Pancreas (tissue), 10 donors: ENCODE results near the gene KRT32. TPM values are rescaled to one million over a fixed set of nuclear protein-coding genes. Genes with fewer than 3 reads are reported as not detected.

ENCODE experiments used
- ATAC-seq, 4 donors: fragments of 200-7000 bp; cut with Tn5 transposase; one replicate each; pipeline versions ENCODE4 v1.8.0 to v1.9.1; 2020; ENCODE audit warnings: mild to moderate bottlenecking in 4 of 4, moderate library complexity in 4 of 4
- DNase-seq, 6 donors: peaks; one replicate each; pipeline ENCODE4 v3.0.0-alpha.2; 2020
- FAIRE-seq: peaks from 2 replicates; lab custom pipeline; 2012; peaks lifted over from hg19 to GRCh38; lab: Jason Lieb, UNC
- H3K27ac ChIP-seq, 4 donors: fragments of 200-600 bp; sonication (generic); 1 replicate in 3 of 4; 2 replicates in 1 of 4; pipeline versions ENCODE4 v1.5.0 to v1.8.0; 2020
- H3K27me3 ChIP-seq, 4 donors: fragments of 200-600 bp; one replicate each; pipeline ENCODE4 v1.8.0; 2021
- H3K36me3 ChIP-seq, 3 donors: fragments of 200-600 bp; sonication (generic) in 1 of 3; one replicate each; pipeline versions ENCODE4 v1.5.0 to v1.8.0; 2020 to 2021
- H3K4me1 ChIP-seq, 3 donors: fragments of 200-600 bp; one replicate each; pipeline ENCODE4 v1.8.0; 2021
- H3K4me3 ChIP-seq, 4 donors: fragments of 200-600 bp; sonication (generic) in 2 of 4; one replicate each; pipeline versions ENCODE4 v1.5.0 to v1.8.0; 2020 to 2021
- H3K9me3 ChIP-seq, 4 donors: fragments of 200-600 bp; one replicate each; pipeline ENCODE4 v1.8.0; 2021
- WGBS, 2 donors: extraction: QIAGEN DNeasy Blood & Tissue Kit; methylation state at CpG; one replicate each; pipeline ENCODE4 v1.1.7; 2013; 5-methylcytosine and 5-hydroxymethylcytosine counted together
- intact Hi-C, 3 donors: fragments of 100-400 bp; cut with DNase I; formaldehyde crosslinking; loops; one replicate each; pipeline versions ENCODE4 v1.11.1 to v1.14.2; 2022
- polyA plus RNA-seq, 2 donors: library from polyadenylated mRNA; stranded (reverse); fragments of 200-250 nt; gene quantifications; one replicate each; pipeline ENCODE4 v1.2.3, GENCODE V29; 2013
- total RNA-seq, 6 donors: library from RNA; stranded (reverse); fragmentation: NEBNext Ultra II Directional in 4 of 6; extraction: Animal tissue kit (Norgen Biotek cat#: 25700) in 4 of 6; gene quantifications; one replicate each; pipeline versions ENCODE4 v1.2.1 to v1.2.4, GENCODE V29; 2021 to 2023
- TF ChIP-seq, protein P1 (sequence below), 4 donors: fragments of 200-600 bp; sonication (generic) in 3 of 4; IDR thresholded peaks; one replicate each; pipeline versions ENCODE4 v1.5.0 to v1.8.0; 2021; ENCODE audit warnings: antibody characterized with exemption in 4 of 4
- donor health status: healthy with polysubstance abuse.
- donor health status: DM: no; HTN: no; CAD: no; lungs with moderate emphysema.
- donor health status: DM: no; HTN: no; CAD: no.
- donor health status: control.
- donor health status: control.
- donor health status: Bipolar disorder and iron deficiency.
- donor health status: DM: yes; HTN: yes; CAD: no.
- donor health status: DM: no; HTN: no; CAD: no.
- donor health status: DM: no; HTN: no; CAD: no.
- donor health status: DM: yes; HTN: yes; CAD: no.

KRT32 gene
- total and polyA plus RNA-seq, 8 donors: 0.05 TPM; not detected in 7

DNA sequence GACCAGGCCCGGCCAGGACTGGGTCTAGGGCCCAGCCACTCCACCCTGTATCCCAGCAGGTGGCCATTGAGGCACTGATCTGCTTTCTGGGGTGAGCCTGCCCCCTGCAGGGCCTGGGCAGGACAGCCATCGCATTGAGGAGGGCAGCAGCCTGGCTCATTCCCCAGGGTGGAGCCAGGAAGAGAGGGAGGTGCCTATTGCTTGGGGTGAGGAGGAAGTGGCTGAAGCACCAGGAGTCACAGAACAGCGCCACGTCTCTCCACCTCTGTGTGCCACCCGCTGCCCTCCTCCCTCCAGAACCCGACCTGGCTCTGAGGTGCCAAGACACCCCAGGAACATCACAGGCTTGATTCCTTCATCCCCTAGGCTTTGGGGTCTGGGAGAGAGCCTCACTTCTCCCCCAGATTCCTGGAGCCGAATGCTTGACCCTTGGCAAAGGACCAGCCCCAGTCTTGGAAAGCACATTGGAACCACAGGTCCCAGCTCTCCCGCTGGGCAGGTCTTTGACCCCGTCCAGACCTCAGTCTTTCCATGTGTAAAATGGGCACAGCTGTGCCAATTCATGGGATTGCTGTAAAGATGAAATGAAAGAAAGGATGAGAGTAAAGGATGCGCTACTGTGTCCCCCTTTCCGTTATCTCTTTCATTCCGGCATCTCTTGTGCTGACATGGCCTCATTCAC lies 29.8 kb upstream of the KRT32 start:
- ATAC-seq (peak; percentile 85 to 97 (median 93)), FAIRE-seq (no peak), DNase-seq (peak; percentile 60 to 80 (median 64))
- no peaks in the 10 kb centered on the region for H3K36me3 ChIP-seq
- 46 to 52% methylated on average over 12 of the region's 12 CpGs for WGBS, 2 donors
- intact Hi-C loops: no loop called here
- no peaks in the 10 kb centered on the region for H3K4me1 ChIP-seq
- H3K4me3 ChIP-seq: no peak overlapping the region
- TF ChIP-seq, protein P1, sequence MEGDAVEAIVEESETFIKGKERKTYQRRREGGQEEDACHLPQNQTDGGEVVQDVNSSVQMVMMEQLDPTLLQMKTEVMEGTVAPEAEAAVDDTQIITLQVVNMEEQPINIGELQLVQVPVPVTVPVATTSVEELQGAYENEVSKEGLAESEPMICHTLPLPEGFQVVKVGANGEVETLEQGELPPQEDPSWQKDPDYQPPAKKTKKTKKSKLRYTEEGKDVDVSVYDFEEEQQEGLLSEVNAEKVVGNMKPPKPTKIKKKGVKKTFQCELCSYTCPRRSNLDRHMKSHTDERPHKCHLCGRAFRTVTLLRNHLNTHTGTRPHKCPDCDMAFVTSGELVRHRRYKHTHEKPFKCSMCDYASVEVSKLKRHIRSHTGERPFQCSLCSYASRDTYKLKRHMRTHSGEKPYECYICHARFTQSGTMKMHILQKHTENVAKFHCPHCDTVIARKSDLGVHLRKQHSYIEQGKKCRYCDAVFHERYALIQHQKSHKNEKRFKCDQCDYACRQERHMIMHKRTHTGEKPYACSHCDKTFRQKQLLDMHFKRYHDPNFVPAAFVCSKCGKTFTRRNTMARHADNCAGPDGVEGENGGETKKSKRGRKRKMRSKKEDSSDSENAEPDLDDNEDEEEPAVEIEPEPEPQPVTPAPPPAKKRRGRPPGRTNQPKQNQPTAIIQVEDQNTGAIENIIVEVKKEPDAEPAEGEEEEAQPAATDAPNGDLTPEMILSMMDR (IDR thresholded peaks at IDR 0.05): peak; percentile 29 to 43 (median 36)
- H3K27me3 ChIP-seq: no peaks in the 10 kb centered on the region
- peak overlapping the region in 1 of 4 donors; percentile 48 for H3K27ac ChIP-seq
- no peaks in the 10 kb centered on the region for H3K9me3 ChIP-seq

DNA sequence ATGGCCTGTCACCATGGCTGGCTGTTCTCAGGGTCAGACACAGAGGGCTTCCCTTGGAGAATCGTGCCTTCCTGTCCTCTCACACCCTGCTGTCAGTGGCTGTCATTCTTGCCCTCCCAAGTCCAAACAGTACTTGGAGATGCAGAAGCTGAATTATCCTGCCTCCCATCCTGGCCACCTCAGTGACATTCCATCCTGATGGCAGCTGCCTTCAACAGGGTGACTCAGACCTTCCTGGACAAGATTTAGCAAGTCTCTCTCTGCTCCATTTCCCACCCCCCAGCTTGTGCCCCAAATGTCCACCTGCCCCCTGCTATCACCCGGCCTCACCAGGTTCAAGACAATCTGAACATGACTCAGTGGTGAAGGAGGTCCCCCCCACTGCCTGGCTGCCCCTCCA lies 27.3 kb upstream of the KRT32 start:
- 57 to 69% methylated on average over 2 of the region's 2 CpGs for WGBS, 2 donors
- DNase-seq (no peak), FAIRE-seq (no peak), ATAC-seq (no peak)
- TF ChIP-seq, protein P1 (IDR thresholded peaks at IDR 0.05): no peak
- intact Hi-C loops: no loop called here
- no peaks in the 10 kb centered on the region for H3K9me3 ChIP-seq
- H3K4me1 ChIP-seq: no peaks in the 10 kb centered on the region
- H3K27ac ChIP-seq: no peak overlapping the region
- H3K36me3 ChIP-seq: no peaks in the 10 kb centered on the region
- no peak overlapping the region for H3K4me3 ChIP-seq
- H3K27me3 ChIP-seq: no peaks in the 10 kb centered on the region

DNA sequence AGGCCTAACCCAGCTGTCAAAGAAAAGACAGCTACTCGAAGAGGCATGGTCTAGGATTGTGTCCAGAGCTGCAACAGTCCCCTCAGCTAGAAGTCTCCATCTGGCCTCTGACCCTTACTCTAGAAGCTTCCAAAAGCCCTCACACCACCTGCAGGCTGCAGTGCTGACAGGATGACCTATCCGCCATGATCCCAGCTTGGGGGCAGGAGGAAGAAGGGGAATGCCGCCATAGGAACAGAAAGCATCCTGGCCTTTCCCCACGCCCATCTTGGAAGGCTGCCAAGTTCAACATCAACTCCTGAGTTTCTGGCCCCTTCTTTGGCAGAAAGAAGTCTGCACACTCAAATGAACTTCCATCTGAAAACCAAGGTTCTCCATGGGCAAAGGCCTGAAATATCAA lies 25.6 kb upstream of the KRT32 start:
- FAIRE-seq (no peak), ATAC-seq (no peak), DNase-seq (peak in 2 of 6 donors; percentile 33 to 45)
- Histone ChIP-seq H3K9me3 (no peaks in the 10 kb centered on the region), H3K4me1 (no peaks in the 10 kb centered on the region), H3K36me3 (no peaks in the 10 kb centered on the region), H3K27me3 (no peaks in the 10 kb centered on the region), H3K27ac (peak overlapping the region in 1 of 4 donors; percentile 44), H3K4me3 (no peak overlapping the region)
- WGBS, 2 donors: 32 to 46% methylated on average over 4 of the region's 4 CpGs
- TF ChIP-seq, protein P1 (IDR thresholded peaks at IDR 0.05): no peak
- intact Hi-C loops: no loop called here

DNA sequence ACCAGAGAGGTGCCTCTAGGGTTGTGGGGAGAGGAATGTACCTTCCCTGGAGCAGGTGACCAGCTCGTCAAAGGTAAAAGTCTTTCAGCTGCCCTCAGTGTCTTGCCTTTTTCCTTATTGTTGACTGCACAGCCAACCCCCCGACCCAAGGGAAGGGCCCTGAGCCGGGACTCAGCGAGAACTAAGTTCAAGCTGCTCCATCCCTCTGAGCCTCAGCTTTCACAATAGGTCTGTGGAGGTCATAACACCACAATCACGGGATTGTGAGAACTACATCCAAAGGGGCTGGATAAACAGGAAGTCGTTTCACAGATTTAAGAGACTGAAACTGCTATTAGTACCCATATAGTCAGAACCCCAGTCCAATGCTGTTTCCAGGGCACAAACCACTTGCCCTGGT lies 25.2 kb upstream of the KRT32 start:
- Histone ChIP-seq H3K4me1 (no peaks in the 10 kb centered on the region), H3K27ac (peak overlapping the region in 1 of 4 donors; percentile 44), H3K27me3 (no peaks in the 10 kb centered on the region), H3K9me3 (no peaks in the 10 kb centered on the region), H3K36me3 (no peaks in the 10 kb centered on the region), H3K4me3 (no peak overlapping the region)
- TF ChIP-seq, protein P1 (IDR thresholded peaks at IDR 0.05): no peak
- WGBS, 2 donors: 54 to 58% methylated on average over 6 of the region's 6 CpGs
- FAIRE-seq: no peak
- no peak for DNase-seq
- intact Hi-C loops: no loop called here
- ATAC-seq: peak in 2 of 4 donors; percentile 7 to 45

DNA sequence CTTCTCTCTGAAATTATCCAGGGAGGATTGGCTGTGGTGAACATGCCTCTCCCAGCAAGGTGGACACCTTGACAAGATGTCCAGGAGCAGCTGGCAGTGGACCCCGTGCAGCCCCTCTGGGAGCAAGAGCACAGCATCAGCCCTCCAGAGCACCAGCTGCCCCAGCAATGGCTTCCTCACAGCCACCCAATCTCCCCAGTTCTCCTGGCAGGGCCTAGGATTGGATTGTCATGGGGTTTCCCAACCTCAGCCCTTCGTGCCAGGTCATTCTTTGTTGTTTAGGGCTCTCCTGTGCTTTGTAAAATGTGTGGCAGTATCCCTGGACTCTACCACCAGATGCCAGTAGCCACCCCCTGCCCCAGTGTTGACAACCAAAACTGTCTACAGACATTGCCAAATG lies 24.3 kb upstream of the KRT32 start:
- Histone ChIP-seq H3K9me3 (no peaks in the 10 kb centered on the region), H3K36me3 (no peaks in the 10 kb centered on the region), H3K27ac (no peak overlapping the region), H3K4me1 (no peaks in the 10 kb centered on the region), H3K27me3 (no peaks in the 10 kb centered on the region), H3K4me3 (no peak overlapping the region)
- no peak for ATAC-seq
- DNase-seq: no peak
- intact Hi-C loops: no loop called here
- WGBS, 2 donors: 59 to 75% methylated on average over 2 of the region's 2 CpGs
- no peak for FAIRE-seq
- TF ChIP-seq, protein P1 (IDR thresholded peaks at IDR 0.05): no peak
